T-helper 2 cell treated with Interferon-gamma antibody and Interleukin-4, amounts not matched to agents 100 ng/mL and 5 ng/mL, for 36 hours (primary cell): ENCODE results near the gene EIF4G3. TPM values are rescaled to one million over a fixed set of nuclear protein-coding genes. Genes with fewer than 3 reads are reported as not detected.

ENCODE experiments used
- intact Hi-C: fragments of 100-400 bp; cut with micrococcal nuclease; formaldehyde crosslinking; loops from one replicate; pipeline ENCODE4 v1.15.1; 2023
- total RNA-seq: library from RNA; stranded (reverse); gene quantifications from 2 replicates; pipeline ENCODE4 v1.2.3, GENCODE V29; 2022

EIF4G3 gene
- total RNA-seq, 1 donor from 2014 or later: 48.4 TPM

GRCh38 chr1:20834192-20834591, 342.5 kb downstream of the EIF4G3 start:
- intact Hi-C loops: no loop called here

DNA sequence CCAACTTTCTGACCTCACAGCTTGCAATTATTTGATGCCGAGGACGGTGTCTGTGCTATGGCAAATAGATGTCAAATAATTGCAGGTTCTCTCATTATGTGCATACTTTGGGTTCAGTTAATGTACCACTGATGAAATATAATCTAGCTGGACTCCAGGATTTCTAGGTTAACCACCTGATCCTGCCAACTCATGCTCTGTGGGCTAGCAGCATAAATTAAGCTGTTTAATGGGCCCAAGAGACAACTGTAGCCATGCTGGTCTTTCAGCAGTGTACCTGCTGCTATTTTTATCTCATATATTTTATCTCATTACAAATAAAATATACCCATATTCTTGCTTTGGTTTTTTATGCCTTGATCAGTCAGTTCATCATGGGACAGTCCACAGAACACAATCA, 346.3 kb downstream of the EIF4G3 start:
- intact Hi-C loops: no loop called here

DNA sequence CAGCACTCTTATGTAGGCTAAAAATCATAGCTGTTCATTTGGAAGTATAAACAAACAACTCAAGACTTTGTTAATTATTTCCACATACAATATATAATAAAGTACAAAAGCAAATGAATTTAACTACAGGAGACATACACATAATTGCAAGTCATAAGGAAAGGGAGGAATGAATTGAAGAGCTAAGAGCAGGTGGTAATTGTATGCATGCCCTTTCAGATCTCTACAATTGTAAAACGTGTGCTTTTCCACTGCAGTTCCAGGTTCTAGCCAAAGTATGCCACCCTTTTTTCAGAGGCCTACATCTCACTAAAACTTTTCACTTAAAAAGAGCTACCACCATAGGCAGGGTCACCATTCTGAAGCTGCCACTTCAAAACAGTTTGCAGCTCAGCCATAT, 346.8 kb downstream of the EIF4G3 start:
- intact Hi-C loops: no loop called here

GRCh38 chr1:20829531-20829930, 347.2 kb downstream of the EIF4G3 start:
- intact Hi-C loops: no loop called here

GRCh38 chr1:20823845-20824244, 352.9 kb downstream of the EIF4G3 start:
- intact Hi-C loops: no loop called here

DNA sequence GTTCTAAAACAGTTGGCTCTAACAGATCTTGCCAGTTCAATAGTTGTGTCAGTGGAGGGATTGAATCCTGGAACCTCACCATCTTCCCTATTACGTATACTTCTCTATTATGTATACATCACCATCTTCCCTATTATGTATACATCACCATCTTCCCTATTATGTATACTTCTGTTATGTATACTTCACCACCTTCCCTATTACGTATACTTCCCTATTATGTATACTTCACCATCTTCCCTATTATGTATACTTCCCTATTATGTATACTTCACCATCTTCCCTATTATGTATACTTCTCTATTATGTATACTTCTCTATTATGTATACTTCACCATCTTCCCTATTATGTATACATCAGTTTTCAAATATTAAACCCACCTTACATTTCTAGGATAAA, 355.2 kb downstream of the EIF4G3 start:
- intact Hi-C loops: no loop called here

DNA sequence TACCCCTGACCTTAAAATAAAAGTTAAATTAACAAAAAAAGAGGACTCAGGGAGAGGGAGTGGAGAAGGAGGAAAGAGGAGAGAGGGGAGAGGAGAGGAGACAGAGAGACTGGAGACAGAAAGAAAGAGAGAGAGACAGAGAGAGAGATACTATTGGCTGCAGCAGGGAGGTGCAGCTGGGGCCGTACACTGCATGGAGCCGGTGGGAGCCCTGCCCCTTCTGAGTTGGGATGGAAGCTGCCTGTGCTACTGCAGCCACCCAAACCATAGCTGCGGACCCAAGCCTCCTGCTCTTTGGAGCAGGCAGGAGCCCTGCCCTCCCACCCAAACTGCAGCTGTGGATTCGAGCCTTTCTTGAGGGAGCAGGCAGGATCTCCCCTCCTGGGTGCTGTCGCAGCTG, 356.9 kb downstream of the EIF4G3 start:
- intact Hi-C loops: no loop called here

- intact Hi-C loops: no loop called here
These were observed 362.2 kb downstream of the EIF4G3 start for GRCh38 chr1:20814534-20814871.

DNA sequence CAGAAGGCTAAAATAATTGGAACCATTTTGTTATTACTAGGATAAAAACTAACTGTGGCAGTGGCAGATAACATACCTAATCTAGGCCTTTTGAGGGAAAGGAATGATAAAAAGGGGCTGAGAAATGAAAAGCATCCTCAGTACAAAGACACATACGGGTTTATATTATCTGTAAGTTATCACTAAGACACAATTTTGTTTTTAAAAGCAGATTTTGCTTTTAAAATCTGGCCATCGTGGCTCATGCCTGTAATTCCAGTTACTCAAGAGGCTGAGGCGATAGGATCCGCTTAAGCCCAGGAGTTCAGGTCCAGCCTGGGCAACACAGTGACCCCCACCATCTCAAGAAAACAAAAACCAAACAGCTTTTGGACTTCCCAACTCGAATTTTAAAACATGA, 364.8 kb downstream of the EIF4G3 start:
- intact Hi-C loops: no loop called here

- intact Hi-C loops: no loop called here
These were observed 383.5 kb downstream of the EIF4G3 start for GRCh38 chr1:20793236-20793635.

GRCh38 chr1:20792196-20792595, 384.5 kb downstream of the EIF4G3 start:
- intact Hi-C loops: no loop called here

- intact Hi-C loops: no loop called here
These were observed 385.9 kb downstream of the EIF4G3 start for GRCh38 chr1:20790785-20791184.

DNA sequence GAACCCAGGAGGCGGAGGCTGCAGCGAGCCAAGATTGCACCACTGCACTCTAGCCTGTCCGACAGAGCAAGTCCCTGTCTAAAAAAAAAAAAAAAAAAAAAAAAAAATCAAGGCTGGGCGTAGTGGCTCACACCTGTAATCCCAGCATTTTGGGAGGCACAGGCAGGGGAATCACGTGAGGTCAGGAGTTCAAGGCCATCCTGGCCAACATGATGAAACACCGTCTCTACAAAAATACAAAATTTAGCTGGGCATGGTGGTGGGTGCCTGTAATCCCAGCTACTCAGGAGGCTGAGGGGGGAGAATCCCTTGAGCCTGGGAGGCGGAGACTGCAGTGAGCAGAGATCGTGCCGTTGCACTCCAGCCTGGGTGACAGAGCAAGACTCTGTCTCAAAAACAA, 387.1 kb downstream of the EIF4G3 start:
- intact Hi-C loops: loop anchor here (5.0 kb wide), 2 partner anchors 388 to 408 kb away; partner anchors contain the start of gene EIF4G3

DNA sequence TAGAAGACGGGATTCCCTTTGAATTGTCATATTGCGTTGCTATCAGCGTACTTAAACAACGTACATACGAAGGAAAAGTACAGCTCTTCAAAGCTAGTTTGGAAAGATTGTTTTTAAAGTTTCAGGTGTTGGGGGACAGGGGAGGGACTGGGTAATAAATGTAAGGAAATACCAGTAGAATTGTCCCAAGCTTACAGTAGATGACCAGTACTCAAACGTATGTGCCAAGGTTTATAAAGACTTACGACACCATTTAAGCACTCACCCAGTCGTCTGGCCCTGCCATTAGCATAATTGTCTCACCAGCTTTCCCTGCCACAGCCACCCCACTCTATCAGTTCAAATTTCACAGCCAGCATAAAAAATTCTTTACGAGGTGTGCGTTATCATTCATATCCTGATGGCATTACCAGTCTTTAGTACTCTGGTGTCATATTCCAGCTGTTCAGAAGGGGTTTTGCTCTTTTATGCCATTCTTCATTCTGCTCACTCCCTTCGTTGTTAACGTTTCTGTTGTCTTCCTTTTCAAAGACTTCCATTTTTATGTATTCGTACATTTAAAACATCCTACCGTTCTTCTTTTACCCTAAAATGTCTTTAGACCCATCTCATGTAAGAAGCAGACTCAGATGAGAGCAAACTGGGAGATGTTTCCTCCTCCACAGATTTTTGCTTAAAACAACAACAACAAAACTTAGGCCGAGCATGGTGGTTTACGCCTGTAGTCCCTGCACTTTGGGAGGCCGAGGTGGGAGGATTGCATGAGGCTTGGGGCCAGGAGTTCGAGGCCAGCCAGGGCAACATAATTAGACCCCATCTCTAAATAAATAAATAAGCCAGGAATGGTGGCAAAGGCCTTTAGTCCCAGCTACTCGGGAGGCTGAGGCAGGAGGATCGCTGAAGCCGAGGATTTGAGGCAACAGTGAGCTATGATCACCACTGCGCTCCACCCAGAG, 388.6 kb downstream of the EIF4G3 start:
- intact Hi-C loops: loop anchor here (2.0 to 5.0 kb wide), 3 partner anchors 55 to 409 kb away; partner anchors contain the start of genes EIF4G3 and SH2D5

DNA sequence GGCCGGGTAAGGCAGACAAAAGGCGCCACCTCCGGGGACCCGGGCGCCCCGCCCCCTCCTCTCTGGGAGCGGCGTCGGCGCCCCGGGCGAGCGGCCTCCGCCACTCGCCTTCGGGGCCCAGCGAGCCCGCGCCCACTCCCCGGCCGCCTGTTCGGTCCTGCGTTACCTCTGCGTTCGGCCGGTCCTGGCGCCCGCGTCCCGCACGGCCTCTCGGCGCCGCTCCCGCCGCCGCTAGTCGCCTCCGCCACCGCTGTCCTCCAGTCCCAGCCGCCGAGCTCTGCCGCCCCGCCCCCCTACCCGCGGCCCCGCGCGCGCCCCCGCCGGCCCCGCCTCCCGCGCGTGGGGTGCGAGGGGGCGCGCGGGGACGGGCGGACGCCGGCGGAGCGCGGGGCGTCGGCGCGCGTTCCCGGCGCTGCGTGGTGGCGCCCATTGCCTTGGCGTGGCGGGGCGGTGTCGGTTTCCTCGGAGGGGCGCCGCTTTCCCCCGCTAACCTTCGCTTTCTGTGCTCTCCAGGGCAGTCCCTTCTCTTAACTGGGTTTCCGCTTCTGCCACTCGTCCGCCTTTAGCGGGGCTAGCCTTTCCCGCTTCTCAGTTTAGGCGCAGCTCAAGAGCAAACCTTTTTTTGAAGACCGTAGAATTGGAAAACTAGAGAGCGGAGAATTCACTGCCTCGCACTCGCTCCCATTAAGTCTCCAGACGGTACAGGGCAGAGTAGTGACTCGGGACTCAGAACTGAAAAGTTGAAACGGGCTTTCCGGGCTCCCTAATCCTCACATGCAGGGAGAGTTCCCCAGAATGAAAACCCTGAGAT, 389.5 kb downstream of the EIF4G3 start, which contains the start of gene HP1BP3:
TSS of gene HP1BP3 (minus strand) at position 279 of the 811 bp plus-strand sequence. CDS start 6,867 bp downstream, outside the sequence.
- intact Hi-C loops: loop anchor here (2.0 to 5.0 kb wide), 3 partner anchors 54 to 410 kb away; partner anchors contain the start of genes EIF4G3 and SH2D5

DNA sequence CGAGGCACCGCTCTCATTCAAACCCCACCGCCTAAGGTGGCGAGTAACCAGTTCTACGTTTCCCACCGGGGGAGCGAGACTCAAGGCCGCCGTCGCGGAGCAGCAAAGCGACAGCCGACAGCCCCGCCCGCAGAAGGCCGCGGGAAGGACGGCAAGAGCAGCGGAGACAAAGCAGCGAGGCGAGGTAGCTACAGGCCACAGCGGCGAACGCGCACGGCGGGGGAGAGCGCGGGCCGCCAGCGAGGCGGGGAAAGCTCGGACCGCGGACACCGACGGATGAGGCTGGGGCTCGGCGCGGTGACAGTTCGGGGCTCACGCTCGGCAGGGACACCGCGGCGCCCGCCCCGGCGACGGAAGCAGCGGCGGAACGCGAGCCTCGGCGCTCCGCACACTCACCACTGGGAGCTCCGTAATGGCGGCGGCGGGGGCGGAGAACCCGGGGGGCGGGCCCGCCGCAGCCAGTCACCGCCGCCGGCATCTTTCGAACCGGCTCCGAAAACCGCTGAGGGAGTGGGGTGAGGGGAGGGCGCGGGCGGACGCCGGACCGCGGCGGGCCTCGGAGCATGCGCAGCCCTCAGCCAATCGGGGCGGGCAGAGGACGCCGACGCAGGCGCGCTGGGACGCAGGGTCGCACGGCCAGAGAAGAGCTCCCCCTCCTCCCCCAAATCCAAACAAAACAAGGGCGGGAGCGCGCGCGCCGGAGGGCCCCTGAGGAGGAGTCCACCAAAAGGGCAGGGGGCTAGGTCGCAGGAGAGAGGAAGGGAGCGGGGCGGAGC, 390.3 kb downstream of the EIF4G3 start:
- intact Hi-C loops: loop anchor here (2.0 to 5.0 kb wide), 3 partner anchors 54 to 411 kb away; partner anchors contain the start of genes EIF4G3 and SH2D5

DNA sequence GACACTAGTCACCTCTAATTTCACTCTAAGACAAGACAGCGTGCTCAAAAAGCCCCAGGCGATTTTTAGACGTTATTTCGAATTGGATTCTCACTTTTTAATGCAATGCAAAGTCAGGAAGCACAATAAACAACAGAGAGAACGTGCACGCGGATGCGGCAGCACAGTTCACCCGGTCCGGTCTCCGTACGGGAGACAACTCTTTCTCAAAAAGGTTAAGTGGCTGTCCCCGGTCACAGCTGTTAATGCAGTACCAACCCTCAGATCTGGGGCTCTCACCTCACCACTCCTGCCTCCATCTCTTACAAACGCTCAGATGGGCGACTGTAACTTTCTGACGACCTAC, 390.8 kb downstream of the EIF4G3 start:
- intact Hi-C loops: loop anchor here (2.0 to 5.0 kb wide), 3 partner anchors 53 to 411 kb away; partner anchors contain the start of genes EIF4G3 and SH2D5

DNA sequence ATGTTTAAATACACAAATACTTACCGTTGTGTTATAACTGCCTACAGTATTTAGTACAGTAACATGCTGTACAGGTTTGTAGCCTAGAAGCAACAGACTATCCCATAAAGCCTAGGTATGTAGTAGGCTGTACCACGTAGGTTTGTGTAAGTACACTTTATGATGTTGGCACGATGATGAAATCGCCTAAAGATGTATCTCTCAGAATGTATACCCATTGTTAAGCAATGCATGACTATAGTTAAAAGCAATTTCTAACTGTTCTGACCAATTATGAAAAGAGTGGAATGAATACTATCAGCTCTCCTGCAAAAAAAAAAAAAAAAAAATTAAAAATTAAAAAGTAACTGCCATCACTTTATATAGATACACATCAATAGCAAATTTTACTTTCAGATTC, 401.0 kb downstream of the EIF4G3 start:
- intact Hi-C loops: no loop called here

DNA sequence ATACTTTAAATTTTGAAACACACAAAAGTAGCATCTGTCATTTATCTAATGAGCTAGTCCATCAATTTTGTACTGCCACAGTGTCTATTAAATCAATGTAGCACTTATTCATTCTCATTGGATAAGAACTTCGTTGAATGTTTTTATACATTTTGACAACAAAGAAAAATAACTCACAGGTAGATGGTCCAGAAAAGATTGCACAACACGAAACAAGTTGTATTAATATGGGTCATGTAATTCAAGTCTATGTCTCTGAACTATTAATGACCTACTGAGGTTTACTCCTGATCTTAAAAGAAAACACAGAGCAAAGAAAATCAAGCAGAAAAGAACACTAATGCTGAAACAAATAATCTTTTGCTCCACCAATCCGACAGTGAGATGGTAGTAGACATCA, 404.9 kb downstream of the EIF4G3 start:
- intact Hi-C loops: no loop called here

- intact Hi-C loops: no loop called here
These were observed 406.2 kb downstream of the EIF4G3 start for GRCh38 chr1:20770314-20771087.
